Spleen (tissue), 11 donors: ENCODE measurements around the gene ZMIZ1. TPM values are rescaled to one million over a fixed set of nuclear protein-coding genes. Genes with fewer than 3 reads are reported as not detected.

Experiments used
- DNase-seq: peaks from one replicate; pipeline ENCODE4 v3.0.0-alpha.2; 2020
- H3K27ac ChIP-seq, 8 donors: fragments of 200-600 bp; sonication (generic) in 7 of 8; 1 replicate in 4 of 8; 2 replicates in 4 of 8; pipeline versions ENCODE4 v1.5.0 to v1.8.0; 2016 to 2021; ENCODE audit warnings: inconsistent platforms in 4 of 8, mild to moderate bottlenecking in 4 of 8, moderate library complexity in 1 of 8
- H3K27me3 ChIP-seq, 7 donors: fragments of 200-600 bp; sonication (generic) in 6 of 7; replicated peaks in 1 of 7; 1 replicate in 4 of 7; 2 replicates in 3 of 7; pipeline versions ENCODE4 v1.5.0 to v1.8.0; 2016 to 2021; ENCODE audit warnings: inconsistent platforms in 3 of 7, mild to moderate bottlenecking in 1 of 7
- H3K36me3 ChIP-seq, 6 donors: fragments of 200-600 bp; sonication (generic) in 5 of 6; 1 replicate in 4 of 6; 2 replicates in 2 of 6; pipeline versions ENCODE4 v1.5.0 to v1.8.0; 2016 to 2021; ENCODE audit warnings: inconsistent platforms in 2 of 6
- H3K4me1 ChIP-seq, 6 donors: fragments of 200-600 bp; sonication (generic) in 5 of 6; 1 replicate in 3 of 6; 2 replicates in 3 of 6; pipeline versions ENCODE4 v1.5.0 to v1.8.0; 2016 to 2021; ENCODE audit warnings: inconsistent platforms in 3 of 6
- H3K4me3 ChIP-seq, 8 donors: fragments of 200-600 bp; sonication (generic) in 7 of 8; 1 replicate in 4 of 8; 2 replicates in 4 of 8; pipeline versions ENCODE4 v1.5.0 to v1.8.0; 2016 to 2021; ENCODE audit warnings: inconsistent platforms in 4 of 8, mild to moderate bottlenecking in 4 of 8, moderate library complexity in 2 of 8
- H3K9me3 ChIP-seq, 8 donors: fragments of 200-600 bp; sonication (generic) in 7 of 8; 1 replicate in 4 of 8; 2 replicates in 4 of 8; pipeline versions ENCODE4 v1.5.0 to v1.8.0; 2016 to 2021; ENCODE audit warnings: inconsistent platforms in 4 of 8
- POLR2A ChIP-seq, 3 donors: fragments of 450-650 bp; IDR thresholded peaks; one replicate each; pipeline ENCODE4 v1.5.1; 2017; ENCODE audit warnings: antibody characterized with exemption in 3 of 3, mild to moderate bottlenecking in 1 of 3
- POLR2AphosphoS5 ChIP-seq, 3 donors: sonication (generic); formaldehyde crosslinking; IDR thresholded peaks; one replicate each; pipeline ENCODE4 v1.5.1; 2017; ENCODE audit warnings: antibody characterized with exemption in 3 of 3
- WGBS, 5 donors: extraction: QIAGEN DNeasy Blood & Tissue Kit in 3 of 5; methylation state at CpG; one replicate each; pipeline versions ENCODE4 v1.1.5 to v1.1.7; 2013 to 2018; 5-methylcytosine and 5-hydroxymethylcytosine counted together
- intact Hi-C: fragments of 100-400 bp; cut with DNase I; formaldehyde crosslinking; loops from one replicate; pipeline ENCODE4 v1.15.0; 2023; ENCODE audit warnings: low total_unique reads
- polyA plus RNA-seq, 3 donors: library from polyadenylated mRNA; stranded (reverse); fragments of 200-250 nt; gene quantifications; one replicate each; pipeline ENCODE4 v1.2.1, GENCODE V29; 2013
- total RNA-seq, 7 donors: library from RNA; depleted of rRNA in 3 of 7; stranded (reverse); fragments of >200 nt in 3 of 7; fragmentation: NEBNext Ultra II Directional in 4 of 7; extraction: Animal tissue kit (Norgen Biotek cat#: 25700) in 4 of 7; gene quantifications; one replicate each; pipeline versions ENCODE4 v1.1.0 to v1.2.1, GENCODE V29; 2016 to 2021
- TF ChIP-seq, protein P1 (sequence below), 11 experiments: fragments of 200-600 bp in 7 of 11; fragments of 450-650 bp in 4 of 11; sonication (generic) in 4 of 11; IDR thresholded peaks in 8 of 11; conservative IDR thresholded peaks in 3 of 11; 1 replicate in 7 of 11; 2 replicates in 4 of 11; pipeline versions ENCODE4 v1.4.0 to v1.8.0; 2016 to 2021; ENCODE audit warnings: antibody characterized with exemption in 11 of 11, inconsistent platforms in 4 of 11, mild to moderate bottlenecking in 1 of 11
- donor health status: healthy with polysubstance abuse.
- donor health status: DM: no; HTN: no; CAD: no; lungs with moderate emphysema.
- donor health status: DM: no; HTN: no; CAD: no.
- donor health status: Bipolar disorder and iron deficiency.
- donor health status: healthy.
- donor health status: DM: no; HTN: no; CAD: no.
- donor health status: DM: yes; HTN: yes; CAD: no.

Gene ZMIZ1
- total and polyA plus RNA-seq, 10 donors = 10.7 to 210 (median 125) TPM

DNA sequence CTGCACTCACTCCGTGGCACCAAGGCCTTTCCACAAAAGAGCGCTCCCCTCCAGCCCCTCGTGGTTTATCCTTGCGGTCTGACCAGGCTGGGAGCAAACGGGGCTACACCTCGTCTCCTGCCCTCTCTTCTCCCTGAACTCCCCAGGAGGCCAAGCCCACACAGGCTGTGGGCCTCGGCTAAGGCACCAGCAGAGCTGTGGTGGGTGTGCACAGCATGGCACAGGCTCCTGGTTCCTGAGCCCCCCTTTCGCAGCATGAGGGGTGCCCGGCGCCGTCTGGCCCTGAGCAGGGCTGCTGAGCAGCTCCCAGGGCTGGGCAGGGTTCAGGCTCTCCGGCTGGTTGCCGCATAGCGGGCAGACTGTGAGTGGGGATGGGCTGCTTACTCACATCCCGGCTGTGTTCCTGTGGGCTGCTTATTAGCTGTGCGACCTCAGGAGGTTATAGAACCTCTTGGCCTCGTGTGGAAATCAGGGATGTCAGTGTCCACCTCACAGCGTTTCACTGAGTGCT is 90.4 kb downstream of the ZMIZ1 start:
- Histone ChIP-seq H3K4me1 (peaks cover 21 to 100% (median 74%) of the 10 kb centered on the region in 6 donors), H3K36me3 (peaks cover 0 to 25% (median 0%) of the 10 kb centered on the region in 6 donors), H3K27ac (peak overlapping the region; percentile 41 to 95 (median 82)), H3K4me3 (no peak overlapping the region), H3K27me3 (no peaks in the 10 kb centered on the region), H3K9me3 (no peaks in the 10 kb centered on the region)
- intact Hi-C loops = no loop called here
- no peak for DNase-seq
- TF ChIP-seq, protein P1, sequence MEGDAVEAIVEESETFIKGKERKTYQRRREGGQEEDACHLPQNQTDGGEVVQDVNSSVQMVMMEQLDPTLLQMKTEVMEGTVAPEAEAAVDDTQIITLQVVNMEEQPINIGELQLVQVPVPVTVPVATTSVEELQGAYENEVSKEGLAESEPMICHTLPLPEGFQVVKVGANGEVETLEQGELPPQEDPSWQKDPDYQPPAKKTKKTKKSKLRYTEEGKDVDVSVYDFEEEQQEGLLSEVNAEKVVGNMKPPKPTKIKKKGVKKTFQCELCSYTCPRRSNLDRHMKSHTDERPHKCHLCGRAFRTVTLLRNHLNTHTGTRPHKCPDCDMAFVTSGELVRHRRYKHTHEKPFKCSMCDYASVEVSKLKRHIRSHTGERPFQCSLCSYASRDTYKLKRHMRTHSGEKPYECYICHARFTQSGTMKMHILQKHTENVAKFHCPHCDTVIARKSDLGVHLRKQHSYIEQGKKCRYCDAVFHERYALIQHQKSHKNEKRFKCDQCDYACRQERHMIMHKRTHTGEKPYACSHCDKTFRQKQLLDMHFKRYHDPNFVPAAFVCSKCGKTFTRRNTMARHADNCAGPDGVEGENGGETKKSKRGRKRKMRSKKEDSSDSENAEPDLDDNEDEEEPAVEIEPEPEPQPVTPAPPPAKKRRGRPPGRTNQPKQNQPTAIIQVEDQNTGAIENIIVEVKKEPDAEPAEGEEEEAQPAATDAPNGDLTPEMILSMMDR (IDR thresholded peaks at IDR 0.05 in 8 of 11, conservative IDR thresholded peaks at IDR 0.05 in 3 of 11) = no peak
- TF ChIP-seq POLR2AphosphoS5 (IDR thresholded peaks at IDR 0.05) = peak; percentile 34 to 76 (median 69)
- WGBS, 5 donors = 42 to 71% (median 54%) methylated on average over 2 to 18 of the region's 18 CpGs

DNA sequence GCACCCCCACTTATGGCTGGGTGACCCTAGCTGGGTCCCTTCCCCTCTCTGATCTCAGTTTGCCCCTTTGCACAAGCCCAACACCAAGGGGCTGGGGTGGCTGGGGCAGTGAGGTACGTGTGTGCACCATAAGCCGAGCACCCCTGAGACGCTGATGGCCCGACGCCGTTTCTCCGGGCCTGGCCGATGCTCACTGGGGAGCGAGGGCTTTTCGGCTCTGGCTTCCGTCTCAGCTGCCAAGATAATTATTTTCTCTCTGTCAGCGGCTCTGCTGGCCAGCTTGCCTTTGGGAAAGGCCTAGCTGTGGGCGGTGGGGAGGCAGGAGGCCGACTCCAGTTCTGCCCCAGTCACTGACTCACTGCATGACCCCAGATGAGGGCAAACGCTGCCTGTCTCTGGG is 91.0 kb downstream of the ZMIZ1 start:
- WGBS, 5 donors = 66 to 74% (median 70%) methylated on average over 13 to 15 of the region's 15 CpGs
- H3K36me3 ChIP-seq = peaks cover 0 to 31% (median 0%) of the 10 kb centered on the region in 6 donors
- intact Hi-C loops = no loop called here
- TF ChIP-seq, protein P1 (IDR thresholded peaks at IDR 0.05 in 8 of 11, conservative IDR thresholded peaks at IDR 0.05 in 3 of 11) = no peak
- TF ChIP-seq POLR2A (IDR thresholded peaks at IDR 0.05) (no peak), POLR2AphosphoS5 (IDR thresholded peaks at IDR 0.05) (peak in 1 of 3 donors; percentile 4)
- no peak overlapping the region for H3K4me3 ChIP-seq
- peaks cover 21 to 100% (median 74%) of the 10 kb centered on the region in 6 donors for H3K4me1 ChIP-seq
- H3K9me3 ChIP-seq = no peaks in the 10 kb centered on the region
- H3K27me3 ChIP-seq = no peaks in the 10 kb centered on the region
- H3K27ac ChIP-seq = peak overlapping the region; percentile 29 to 95 (median 82)
- no peak for DNase-seq

DNA sequence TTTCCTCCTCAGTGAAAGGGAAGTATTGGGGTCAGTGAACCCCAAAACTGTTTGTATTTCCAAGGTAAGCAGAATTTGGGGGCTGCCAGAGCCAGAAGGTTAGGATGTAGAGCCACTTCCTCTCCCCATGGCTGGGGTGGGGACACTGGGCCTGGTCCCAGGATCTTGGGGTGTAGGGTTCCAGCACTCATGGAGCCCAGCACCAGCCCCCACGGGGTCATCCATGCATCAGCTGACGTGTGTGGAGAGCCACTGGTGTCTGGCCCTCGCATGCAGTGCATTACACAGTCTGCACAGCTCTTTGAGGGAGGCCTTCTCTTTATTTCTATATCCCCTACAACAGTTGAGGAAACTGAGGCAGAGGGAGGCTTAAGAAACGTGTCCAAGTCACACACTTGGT is 91.4 kb downstream of the ZMIZ1 start:
- Histone ChIP-seq H3K27me3 (no peaks in the 10 kb centered on the region), H3K27ac (peak overlapping the region; percentile 22 to 95 (median 82)), H3K4me3 (no peak overlapping the region), H3K9me3 (no peaks in the 10 kb centered on the region), H3K4me1 (peaks cover 21 to 100% (median 74%) of the 10 kb centered on the region in 6 donors), H3K36me3 (peaks cover 0 to 33% (median 0%) of the 10 kb centered on the region in 6 donors)
- TF ChIP-seq POLR2A (IDR thresholded peaks at IDR 0.05) (no peak), POLR2AphosphoS5 (IDR thresholded peaks at IDR 0.05) (no peak)
- TF ChIP-seq, protein P1 (IDR thresholded peaks at IDR 0.05 in 8 of 11, conservative IDR thresholded peaks at IDR 0.05 in 3 of 11) = no peak
- WGBS, 5 donors = 78 to 85% (median 80%) methylated on average over 4 of the region's 4 CpGs
- intact Hi-C loops = no loop called here
- DNase-seq = no peak

GRCh38 chr10:79161557-79161956 is 92.8 kb downstream of the ZMIZ1 start:
- peak in 1 of 3 donors; percentile 55 for TF ChIP-seq POLR2AphosphoS5 (IDR thresholded peaks at IDR 0.05)
- TF ChIP-seq, protein P1 (IDR thresholded peaks at IDR 0.05 in 8 of 11, conservative IDR thresholded peaks at IDR 0.05 in 3 of 11) = no peak
- WGBS, 5 donors = 64 to 71% (median 69%) methylated on average over 5 of the region's 5 CpGs
- Histone ChIP-seq H3K36me3 (peaks cover 0 to 39% (median 0%) of the 10 kb centered on the region in 6 donors), H3K4me1 (peaks cover 16 to 99% (median 70%) of the 10 kb centered on the region in 6 donors), H3K4me3 (no peak overlapping the region), H3K9me3 (no peaks in the 10 kb centered on the region), H3K27me3 (no peaks in the 10 kb centered on the region), H3K27ac (peak overlapping the region in 5 of 8 donors; percentile 75 to 95 (median 89))
- no peak for DNase-seq
- intact Hi-C loops = no loop called here
